Neuron (in vitro differentiated cells): ENCODE data around the gene MYCN.
"Not testable (repeated sequence)": the region's sequence is repeated elsewhere in the genome, so short reads cannot be mapped to it uniquely, and the experiment has no call there.

Source experiments
- H2AFZ ChIP-seq: one replicate; pipeline ENCODE4 v1.6.1; 2013; ENCODE audit warnings: low read depth, mild to moderate bottlenecking, inconsistent platforms, low read length, moderate library complexity
- H3K27me3 ChIP-seq: one replicate; pipeline ENCODE4 v1.6.1; 2013; ENCODE audit warnings: low read length; ENCODE audit not compliant: insufficient read depth
- H3K36me3 ChIP-seq: one replicate; pipeline ENCODE4 v1.6.1; 2013; ENCODE audit warnings: low read length; ENCODE audit not compliant: insufficient read depth
- H3K4me1 ChIP-seq: one replicate; pipeline ENCODE4 v1.6.1; 2013; ENCODE audit warnings: low read length; ENCODE audit not compliant: insufficient read depth
- H3K4me3 ChIP-seq: 2 replicates; pipeline ENCODE4 v1.5.1; 2013; ENCODE audit warnings: mild to moderate bottlenecking, low read length, moderate library complexity
- H3K9me3 ChIP-seq: one replicate; pipeline ENCODE4 v1.6.1; 2013; ENCODE audit warnings: low read length

The MYCN gene

DNA sequence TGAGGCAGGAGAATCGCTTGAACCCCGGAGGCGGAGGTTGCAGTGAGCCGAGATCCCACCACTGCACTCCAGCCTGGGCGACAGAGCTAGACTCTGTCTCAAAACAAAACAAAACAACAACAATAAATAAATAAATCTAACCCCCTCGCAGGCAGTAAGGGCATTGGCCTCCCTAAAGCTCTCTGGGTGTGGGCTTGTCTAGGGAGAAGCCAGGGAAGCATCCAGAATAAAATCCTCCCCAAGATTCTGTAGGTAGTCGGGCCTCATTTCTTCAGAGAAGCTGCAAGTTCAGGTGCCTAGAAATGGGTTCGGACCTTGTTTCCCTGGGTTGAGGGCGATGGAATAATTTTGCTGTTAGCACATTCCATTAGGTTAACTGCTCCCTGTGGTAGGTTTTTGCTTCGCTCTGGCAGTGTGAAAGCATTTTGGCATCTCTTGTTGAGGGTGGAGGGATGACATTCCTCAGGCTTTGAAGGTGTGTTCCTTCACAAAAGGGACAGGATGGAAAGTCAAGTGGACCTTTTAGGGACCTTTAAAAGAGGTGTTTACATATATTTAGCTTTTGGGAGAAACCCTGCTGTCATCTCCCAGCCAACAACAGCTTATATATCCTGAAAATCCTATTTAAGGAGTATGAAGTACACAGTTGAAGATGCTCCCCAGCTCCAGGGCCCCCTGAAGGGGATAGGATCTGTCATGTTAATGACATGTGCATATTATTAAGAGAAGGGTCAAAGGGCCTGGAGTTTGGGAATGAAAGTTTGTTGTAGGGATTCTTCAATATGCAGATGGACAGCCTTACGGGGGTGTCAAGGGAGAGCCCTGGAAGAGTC, 17.7 kb downstream of the MYCN start:
- H3K4me1 ChIP-seq = peaks cover 11% of the 10 kb centered on the region
- no peak overlapping the region for H2AFZ ChIP-seq
- no peaks in the 10 kb centered on the region for H3K27me3 ChIP-seq

DNA sequence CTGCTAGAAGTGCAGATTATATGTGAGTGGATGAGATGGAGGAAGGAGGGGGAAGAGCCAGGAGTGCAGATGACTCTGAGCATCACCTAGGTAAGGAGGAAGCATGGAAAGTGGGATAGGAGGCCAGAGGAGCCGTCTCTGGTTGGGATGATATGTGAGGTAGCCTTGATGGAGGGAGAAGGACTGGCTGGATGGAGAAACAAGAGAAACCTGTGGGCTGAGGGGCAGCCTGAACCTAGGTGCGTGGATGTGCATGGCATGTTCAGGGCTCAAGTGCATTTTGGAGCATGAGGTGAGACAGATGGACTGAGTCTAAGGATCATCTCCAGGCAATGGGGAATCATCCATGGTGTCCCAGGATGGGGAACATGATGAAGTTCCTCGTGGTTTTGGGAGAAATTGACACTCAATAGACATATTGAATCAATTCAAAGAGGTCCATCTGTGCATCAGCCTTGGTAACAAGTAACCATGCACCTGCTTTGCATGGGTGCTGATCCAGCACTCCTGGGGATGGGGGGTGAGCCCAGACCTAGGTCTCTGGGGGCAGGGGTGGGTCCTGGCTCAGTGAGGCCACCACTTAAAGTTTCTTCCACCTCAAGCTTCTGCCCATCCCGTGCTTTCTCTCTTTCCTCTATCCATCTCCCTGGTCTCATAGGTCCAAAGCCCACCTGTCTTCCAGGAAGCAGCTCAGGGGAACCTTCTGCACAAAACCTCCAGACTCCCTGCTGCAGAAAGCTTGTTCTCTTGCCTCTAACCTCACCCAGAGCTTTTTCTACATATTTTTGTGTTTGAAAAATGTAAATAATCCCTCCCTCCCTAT, 19.2 kb downstream of the MYCN start:
- Histone ChIP-seq H3K9me3 (no peaks in the 10 kb centered on the region), H3K27me3 (no peaks in the 10 kb centered on the region), H3K4me1 (peaks cover 8% of the 10 kb centered on the region), H2AFZ (no peak overlapping the region), H3K4me3 (no peak overlapping the region), H3K36me3 (no peaks in the 10 kb centered on the region)

More for the DNA sequence above, 17.7 kb downstream of the MYCN start:
- Histone ChIP-seq H3K4me3 (no peak overlapping the region), H3K36me3 (no peaks in the 10 kb centered on the region), H3K9me3 (no peaks in the 10 kb centered on the region)

DNA sequence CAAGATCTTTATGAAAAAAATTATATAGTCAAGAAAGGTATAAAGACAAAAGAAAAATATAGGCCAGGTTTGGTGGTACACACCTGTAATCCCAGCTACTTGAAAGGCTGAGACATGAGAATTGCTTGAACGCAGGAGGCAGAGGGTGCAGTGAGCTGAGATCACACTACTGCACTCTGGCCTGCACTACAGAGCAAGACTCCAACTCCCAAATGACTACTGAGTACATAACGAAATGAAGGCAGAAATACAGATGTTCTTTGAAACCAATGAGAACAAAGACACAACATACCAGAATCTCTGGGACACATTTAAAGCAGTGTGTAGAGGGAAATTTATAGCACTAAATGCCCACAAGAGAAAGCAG, 19.8 kb downstream of the MYCN start:
- not testable (repeated sequence) for H3K4me3 ChIP-seq

DNA sequence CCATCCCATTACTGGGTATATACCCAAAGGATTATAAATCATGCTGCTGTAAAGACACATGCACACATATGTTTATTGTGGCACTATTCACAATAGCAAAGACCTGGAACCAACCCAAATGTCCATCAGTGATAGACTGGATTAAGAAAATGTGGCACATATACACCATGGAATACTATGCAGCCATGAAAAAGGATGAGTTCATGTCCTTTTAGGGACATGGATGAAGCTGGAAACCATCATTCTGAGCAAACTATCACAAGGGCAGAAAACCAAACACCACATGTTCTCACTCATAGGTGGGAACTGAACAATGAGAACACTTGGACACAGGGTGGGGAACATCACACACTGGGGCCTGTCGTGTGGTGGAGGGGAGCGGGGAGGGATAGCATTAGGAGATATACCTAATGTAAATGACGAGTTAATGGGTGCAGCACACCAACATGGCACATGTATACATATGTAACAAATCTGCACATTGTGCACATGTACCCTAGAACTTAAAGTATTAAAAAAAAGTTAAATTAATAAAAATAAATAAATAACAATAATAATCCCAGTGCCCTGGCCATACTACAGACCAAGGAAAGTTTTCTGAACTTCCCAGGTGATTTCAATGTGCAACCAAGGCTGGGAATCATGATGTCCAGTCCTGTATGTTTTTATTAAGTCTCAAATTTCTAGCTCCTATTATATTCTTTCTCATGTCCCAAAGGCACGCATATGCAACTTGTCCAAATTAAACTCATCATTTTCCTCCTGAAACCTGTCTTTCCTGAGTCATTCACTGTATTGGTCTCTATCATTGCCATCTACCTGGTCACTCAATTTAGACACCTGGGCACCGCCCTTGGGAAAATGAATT, 23.0 kb downstream of the MYCN start:
- not testable (repeated sequence) for H3K4me3 ChIP-seq, H2AFZ ChIP-seq, H3K9me3 ChIP-seq, H3K36me3 ChIP-seq, H3K27me3 ChIP-seq
- H3K4me1 ChIP-seq = peaks cover 26% of the 10 kb centered on the region

More for the DNA sequence above, 19.8 kb downstream of the MYCN start:
- not testable (repeated sequence) for H3K27me3 ChIP-seq, H3K9me3 ChIP-seq, H2AFZ ChIP-seq, H3K36me3 ChIP-seq
- H3K4me1 ChIP-seq = peaks cover 11% of the 10 kb centered on the region

DNA sequence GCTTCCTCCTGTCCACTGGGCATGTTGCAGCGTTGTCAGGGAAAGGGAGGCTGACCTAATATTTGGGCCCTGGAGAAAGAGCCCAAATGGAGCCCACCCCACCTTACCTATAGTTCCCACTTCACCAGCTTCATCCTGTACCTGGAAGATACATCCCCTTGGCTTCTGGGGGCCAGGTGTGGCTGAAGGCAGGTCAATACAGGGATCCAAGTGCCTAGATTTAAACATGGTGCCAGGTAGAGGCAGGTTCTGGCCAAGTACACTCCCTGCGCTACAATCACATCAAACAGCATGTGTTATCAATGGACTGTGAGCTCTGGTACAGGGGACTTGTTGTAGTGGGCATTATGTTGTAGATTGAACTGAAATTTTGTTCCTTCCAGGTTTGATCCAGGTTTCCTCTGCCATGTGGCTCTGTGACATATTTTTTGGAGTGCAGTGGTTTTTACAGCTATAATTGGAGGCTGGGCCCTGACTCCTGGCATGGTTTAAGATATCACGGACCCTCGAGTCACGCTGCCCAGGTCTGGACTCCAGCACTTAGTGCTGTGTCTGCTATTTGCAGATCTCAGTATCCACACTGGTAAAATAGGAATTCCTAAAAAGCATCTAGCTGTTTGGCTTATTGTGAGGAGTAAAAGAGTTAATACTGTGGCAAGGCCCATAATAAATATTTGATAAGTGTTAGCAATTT, 23.8 kb downstream of the MYCN start:
- Histone ChIP-seq H2AFZ (no peak overlapping the region), H3K9me3 (no peaks in the 10 kb centered on the region), H3K27me3 (no peaks in the 10 kb centered on the region), H3K4me1 (peaks cover 27% of the 10 kb centered on the region), H3K4me3 (no peak overlapping the region), H3K36me3 (no peaks in the 10 kb centered on the region)

DNA sequence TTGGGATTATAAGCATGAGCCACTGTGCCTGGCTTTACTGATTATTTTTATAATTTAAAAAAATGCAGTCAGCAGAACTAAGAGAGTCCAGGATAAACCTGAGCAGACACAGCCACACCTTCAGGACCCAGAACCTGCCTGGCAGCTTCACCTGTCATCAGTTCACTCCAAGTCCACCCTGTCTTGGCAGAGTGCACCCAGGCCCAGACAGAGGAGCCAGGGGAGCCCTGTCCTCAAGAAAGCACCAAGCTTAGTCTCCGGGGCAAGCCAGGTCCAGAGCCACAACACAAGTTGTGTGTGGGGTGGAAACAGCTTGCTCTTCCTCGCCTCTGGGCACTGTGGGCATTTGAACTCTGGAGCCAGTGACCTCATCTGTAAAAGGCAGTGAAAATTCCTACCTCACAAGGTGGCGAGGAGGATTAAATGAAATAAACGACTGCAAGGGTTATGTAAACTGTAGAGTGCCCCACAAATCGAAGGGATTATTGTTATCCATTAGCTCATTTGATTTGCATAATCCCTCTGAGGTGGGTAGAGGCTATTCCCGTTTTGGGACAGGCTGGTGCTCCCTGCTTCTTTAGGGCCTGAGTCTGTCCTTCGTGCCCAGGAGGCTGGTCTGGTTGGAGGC, 24.7 kb downstream of the MYCN start:
- Histone ChIP-seq H3K27me3 (no peaks in the 10 kb centered on the region), H3K9me3 (no peaks in the 10 kb centered on the region), H3K4me3 (no peak overlapping the region), H2AFZ (no peak overlapping the region), H3K36me3 (no peaks in the 10 kb centered on the region), H3K4me1 (peaks cover 27% of the 10 kb centered on the region)

DNA sequence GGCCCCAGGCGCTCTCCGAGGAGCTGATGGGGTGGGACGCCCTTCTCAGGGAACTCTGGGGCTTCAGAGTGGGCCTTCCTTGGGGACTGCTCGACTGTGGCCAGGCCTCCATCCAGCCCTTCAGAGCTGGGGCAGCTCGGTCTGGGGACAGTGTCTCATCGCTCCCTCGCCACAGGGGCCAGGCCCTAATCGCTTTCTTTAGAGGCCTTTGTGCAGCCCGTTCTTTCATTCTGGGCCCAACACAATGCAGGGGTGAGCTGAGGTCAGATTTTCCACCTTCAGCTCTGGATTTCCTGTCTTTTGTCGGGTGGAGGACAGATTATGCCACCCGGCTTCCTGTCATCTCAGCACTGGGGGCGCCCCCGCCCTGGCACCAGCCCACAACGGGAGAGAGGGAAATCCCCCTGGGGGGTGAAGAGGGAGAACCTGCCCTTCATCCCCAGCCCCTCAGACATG, 25.2 kb downstream of the MYCN start:
- no peak overlapping the region for H2AFZ ChIP-seq
- no peaks in the 10 kb centered on the region for H3K27me3 ChIP-seq
- H3K36me3 ChIP-seq = no peaks in the 10 kb centered on the region
- no peak overlapping the region for H3K4me3 ChIP-seq
- peaks cover 27% of the 10 kb centered on the region for H3K4me1 ChIP-seq
- no peaks in the 10 kb centered on the region for H3K9me3 ChIP-seq

DNA sequence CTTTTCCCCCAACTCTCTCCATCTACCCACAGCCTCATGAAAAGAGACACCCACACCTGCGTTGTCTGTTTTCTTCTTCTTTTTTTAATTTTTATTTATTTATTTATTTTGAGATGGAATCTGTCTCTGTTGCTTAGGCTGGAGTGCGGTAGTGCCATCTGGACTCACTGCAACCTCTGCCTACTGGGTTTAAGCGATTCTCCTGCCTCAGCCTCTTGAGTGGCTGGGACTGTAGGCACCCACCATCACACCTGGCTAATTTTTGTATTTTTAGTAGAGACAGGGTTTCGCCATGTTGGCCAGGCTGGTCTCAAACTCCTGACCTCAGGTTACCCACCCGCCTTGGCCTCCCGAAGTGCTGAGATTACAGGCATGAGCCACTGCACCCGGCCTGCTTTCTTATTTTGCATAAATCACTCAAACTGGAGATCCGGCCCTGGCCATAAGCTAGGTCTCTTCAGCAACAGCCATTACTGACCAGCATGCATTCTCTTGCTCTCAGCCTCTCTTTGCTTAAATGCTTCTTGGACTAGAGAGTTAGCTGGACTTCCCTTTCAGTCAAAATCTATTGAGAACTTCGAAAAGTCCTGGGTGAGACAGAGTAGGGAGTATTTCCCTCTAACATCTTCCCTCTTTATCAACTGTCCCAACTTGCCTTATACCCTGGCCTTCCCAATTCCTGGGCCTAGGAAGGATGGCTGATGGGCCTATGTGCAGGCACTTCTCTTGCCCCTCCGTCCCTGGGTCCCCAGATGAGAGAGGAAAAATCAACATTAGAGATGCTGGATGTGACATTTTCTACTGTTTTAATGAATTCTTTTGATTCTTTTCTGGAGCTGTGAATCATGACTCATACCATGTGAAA, 27.3 kb downstream of the MYCN start:
- H3K36me3 ChIP-seq = no peaks in the 10 kb centered on the region
- H3K9me3 ChIP-seq = no peaks in the 10 kb centered on the region
- H2AFZ ChIP-seq = no peak overlapping the region
- H3K4me1 ChIP-seq = peaks cover 27% of the 10 kb centered on the region
- no peak overlapping the region for H3K4me3 ChIP-seq
- H3K27me3 ChIP-seq = no peaks in the 10 kb centered on the region

DNA sequence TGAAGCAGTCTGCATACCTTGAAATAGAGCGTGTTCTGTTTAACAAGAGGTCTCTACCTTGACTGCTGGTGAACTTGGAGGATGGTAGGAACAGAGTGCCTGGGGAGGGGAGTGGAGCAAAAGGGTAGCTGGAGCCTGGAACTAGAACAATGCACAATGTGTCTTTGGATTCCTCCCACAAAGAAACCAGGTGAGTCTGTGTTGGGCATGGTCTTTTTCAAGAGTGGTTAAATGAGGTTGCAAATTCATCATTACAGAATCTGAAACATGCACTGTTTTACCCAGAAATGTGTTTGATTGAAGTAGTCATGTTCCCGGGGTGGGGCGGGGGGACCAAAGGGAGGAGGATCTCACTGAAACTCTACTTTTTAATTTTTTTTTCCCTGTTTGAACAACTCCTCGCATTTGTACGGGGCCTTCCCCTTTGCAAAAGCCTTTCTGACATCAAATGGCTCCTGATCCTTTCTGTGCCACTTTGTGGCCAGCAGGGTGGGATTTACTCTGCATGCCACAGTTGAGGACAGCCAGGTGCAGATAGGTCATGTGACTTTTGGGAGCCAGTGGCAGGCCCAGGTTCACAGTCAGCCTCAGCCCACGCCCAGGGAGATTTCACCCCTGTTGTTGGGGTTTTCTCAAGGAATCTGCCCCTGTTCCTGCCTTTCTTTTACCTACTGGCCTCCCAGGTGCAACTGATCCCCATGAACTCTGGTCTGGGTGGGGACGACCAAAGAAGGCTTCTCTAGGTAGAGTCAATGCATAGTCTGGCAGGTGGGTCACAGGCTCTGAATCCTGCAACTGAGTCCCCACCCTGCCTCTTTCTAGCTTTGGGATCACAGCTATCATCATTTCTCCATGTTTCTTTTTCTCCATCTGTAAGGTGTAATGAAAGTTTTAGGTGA, 28.2 kb downstream of the MYCN start:
- H3K27me3 ChIP-seq = no peaks in the 10 kb centered on the region
- peaks cover 27% of the 10 kb centered on the region for H3K4me1 ChIP-seq
- H3K9me3 ChIP-seq = no peaks in the 10 kb centered on the region
- no peak overlapping the region for H3K4me3 ChIP-seq
- H2AFZ ChIP-seq = no peak overlapping the region
- no peaks in the 10 kb centered on the region for H3K36me3 ChIP-seq

DNA sequence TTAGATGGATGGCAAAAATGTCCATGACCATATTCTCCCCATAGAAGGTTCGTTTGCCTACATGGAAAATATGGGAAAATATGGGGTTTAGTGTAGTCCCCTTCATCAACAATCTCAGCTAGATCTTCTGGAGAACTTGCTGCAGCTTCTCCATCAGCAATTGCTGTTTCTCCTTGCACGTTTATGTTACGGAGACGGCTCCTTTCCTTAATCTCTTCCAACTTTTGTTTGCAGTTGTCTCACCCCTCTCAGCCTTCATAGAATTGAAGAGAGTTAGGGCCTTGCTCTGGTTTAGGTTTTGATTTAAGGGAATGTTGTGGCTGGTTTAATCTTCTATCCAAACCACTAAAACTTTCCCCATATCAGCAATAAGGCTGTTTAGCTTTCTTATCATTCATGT, 28.9 kb downstream of the MYCN start:
- Histone ChIP-seq H2AFZ (no peak overlapping the region), H3K9me3 (no peaks in the 10 kb centered on the region), H3K4me1 (peaks cover 33% of the 10 kb centered on the region), H3K36me3 (no peaks in the 10 kb centered on the region), H3K4me3 (no peak overlapping the region), H3K27me3 (no peaks in the 10 kb centered on the region)

DNA sequence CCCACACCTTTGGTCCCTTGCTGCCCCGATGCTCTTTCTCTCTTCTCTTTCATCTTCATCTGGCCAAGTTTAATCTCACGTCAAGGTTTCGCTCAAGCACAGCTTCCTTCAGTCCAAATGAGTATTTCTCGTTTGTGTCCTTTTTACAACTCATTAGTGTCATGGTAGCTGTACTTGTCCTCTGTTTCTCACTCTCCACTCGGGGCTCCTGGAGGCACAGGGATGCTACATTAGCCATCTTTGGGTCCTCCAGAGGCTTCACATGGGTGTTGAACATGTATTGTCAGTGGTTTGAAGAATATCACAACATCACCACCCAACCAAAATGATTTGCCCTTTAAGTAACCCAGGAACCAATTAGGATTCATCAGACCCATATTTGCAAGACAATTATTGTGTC, 30.4 kb downstream of the MYCN start:
- Histone ChIP-seq H3K4me1 (peaks cover 25% of the 10 kb centered on the region), H3K9me3 (no peaks in the 10 kb centered on the region), H2AFZ (no peak overlapping the region), H3K27me3 (no peaks in the 10 kb centered on the region), H3K36me3 (no peaks in the 10 kb centered on the region), H3K4me3 (no peak overlapping the region)
